Measurements from ENCODE around the gene ADAMTSL1. TPM values are rescaled to one million over a fixed set of nuclear protein-coding genes. Genes with fewer than 3 reads are reported as not detected.

The ADAMTSL1 gene
- total and polyA plus RNA-seq, 8 donors, result 1.1 to 98.8 (median 8.4) TPM

DNA sequence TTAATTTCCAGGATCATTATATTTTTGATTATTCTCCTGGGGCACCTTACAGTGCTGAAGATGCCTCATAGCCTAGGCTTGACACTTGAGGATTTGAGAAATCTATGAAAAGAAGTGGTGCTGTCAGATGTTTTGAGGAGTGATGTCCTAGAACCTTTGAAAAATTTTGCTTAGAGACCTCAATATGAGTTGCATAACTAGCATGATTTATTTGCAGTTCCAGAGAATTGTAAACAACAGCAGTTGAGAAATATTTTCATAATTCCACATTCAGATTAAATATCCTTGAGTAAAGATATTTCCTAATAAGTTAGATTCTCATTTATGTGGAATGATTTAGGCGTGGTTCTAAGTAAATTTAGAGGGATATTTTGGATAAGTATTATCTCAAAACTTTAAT, 225.8 kb downstream of the ADAMTSL1 start:
- intact Hi-C loops (cut with DNase I; ENCODE audit: low total_unique reads), result no loop called here
- H3K4me1 ChIP-seq, result peaks cover 0 to 19% (median 8%) of the 10 kb centered on the region in 4 donors
- WGBS, 5 donors, result 43 to 67% (median 53%) methylated on average over 1 of the region's 1 CpG
- TF ChIP-seq, protein P1, sequence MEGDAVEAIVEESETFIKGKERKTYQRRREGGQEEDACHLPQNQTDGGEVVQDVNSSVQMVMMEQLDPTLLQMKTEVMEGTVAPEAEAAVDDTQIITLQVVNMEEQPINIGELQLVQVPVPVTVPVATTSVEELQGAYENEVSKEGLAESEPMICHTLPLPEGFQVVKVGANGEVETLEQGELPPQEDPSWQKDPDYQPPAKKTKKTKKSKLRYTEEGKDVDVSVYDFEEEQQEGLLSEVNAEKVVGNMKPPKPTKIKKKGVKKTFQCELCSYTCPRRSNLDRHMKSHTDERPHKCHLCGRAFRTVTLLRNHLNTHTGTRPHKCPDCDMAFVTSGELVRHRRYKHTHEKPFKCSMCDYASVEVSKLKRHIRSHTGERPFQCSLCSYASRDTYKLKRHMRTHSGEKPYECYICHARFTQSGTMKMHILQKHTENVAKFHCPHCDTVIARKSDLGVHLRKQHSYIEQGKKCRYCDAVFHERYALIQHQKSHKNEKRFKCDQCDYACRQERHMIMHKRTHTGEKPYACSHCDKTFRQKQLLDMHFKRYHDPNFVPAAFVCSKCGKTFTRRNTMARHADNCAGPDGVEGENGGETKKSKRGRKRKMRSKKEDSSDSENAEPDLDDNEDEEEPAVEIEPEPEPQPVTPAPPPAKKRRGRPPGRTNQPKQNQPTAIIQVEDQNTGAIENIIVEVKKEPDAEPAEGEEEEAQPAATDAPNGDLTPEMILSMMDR (IDR thresholded peaks at IDR 0.05), result no peak
- TF ChIP-seq POLR2AphosphoS5 (IDR thresholded peaks at IDR 0.05), result no peak
- no peak for TF ChIP-seq POLR2A (IDR thresholded peaks at IDR 0.05)
- TF ChIP-seq EP300 (IDR thresholded peaks at IDR 0.05), result no peak
- no peak for DNase-seq
- peaks cover 0 to 9% (median 2%) of the 10 kb centered on the region in 4 donors for H3K36me3 ChIP-seq
- H3K27me3 ChIP-seq, result no peaks in the 10 kb centered on the region
- no peak overlapping the region for H3K4me3 ChIP-seq
- peaks cover 3 to 12% (median 6%) of the 10 kb centered on the region in 4 donors for H3K9me3 ChIP-seq
- H3K27ac ChIP-seq, result peak overlapping the region in 1 of 5 donors; percentile 33

DNA sequence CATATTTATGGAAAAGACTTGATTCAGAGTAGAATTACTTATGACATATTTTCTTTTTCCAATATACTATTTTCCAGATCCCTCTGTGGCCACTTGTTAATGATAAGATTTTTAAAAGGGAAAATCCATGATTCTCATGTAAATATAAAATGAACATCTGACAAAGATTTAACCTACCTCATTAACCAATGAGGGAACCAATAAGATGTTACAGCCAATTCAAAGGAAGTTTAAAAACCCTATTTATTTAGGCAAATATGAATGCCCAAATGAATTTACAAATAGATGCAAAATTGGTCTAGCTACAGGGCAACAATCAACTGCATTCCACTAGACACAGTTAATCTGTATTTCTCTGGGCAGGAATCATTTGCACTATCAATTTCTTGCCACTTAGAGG, 226.8 kb downstream of the ADAMTSL1 start:
- Histone ChIP-seq H3K9me3 (peaks cover 0 to 2% (median 0%) of the 10 kb centered on the region in 4 donors), H3K27ac (no peak overlapping the region), H3K36me3 (no peaks in the 10 kb centered on the region), H3K4me1 (peaks cover 4 to 29% (median 13%) of the 10 kb centered on the region in 4 donors), H3K4me3 (no peak overlapping the region), H3K27me3 (no peaks in the 10 kb centered on the region)
- no peak for DNase-seq
- intact Hi-C loops (cut with DNase I; ENCODE audit: low total_unique reads), result no loop called here
- TF ChIP-seq EP300 (IDR thresholded peaks at IDR 0.05), result no peak
- no peak for TF ChIP-seq POLR2AphosphoS5 (IDR thresholded peaks at IDR 0.05)
- no peak for TF ChIP-seq POLR2A (IDR thresholded peaks at IDR 0.05)
- TF ChIP-seq, protein P1 (IDR thresholded peaks at IDR 0.05), result no peak

DNA sequence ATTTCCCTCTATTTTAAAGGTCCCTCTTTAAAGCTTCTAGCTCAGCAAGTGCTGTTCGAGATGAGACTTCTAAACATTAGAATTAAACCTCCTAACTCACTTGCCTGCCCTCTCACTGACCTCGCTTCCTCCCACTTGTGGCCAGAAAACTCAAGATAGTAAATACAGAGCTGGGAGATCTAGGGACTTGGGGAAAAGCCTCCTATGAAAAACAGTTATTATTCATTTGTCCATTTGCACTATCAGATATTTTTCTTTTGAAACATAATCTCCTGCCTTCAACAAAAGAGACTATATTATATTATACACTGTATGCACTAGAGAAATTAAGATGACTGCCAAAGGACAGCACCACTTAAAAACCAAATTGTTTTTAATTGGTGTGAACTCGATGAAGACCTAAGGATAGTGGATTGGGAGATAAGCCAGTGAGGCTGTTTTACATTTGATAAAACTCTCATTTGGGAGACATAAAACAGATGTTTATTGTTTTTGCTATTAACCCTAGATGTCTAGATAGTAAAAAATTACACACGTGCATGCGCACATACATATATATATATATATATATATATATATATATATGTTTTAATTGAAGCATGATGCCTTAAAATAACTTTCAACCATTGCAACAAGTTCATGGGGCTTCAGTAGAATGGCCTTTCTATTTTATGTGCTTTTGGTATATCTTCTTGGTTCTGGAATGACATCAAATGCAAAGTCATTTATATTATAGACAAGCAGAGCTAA, 229.4 kb downstream of the ADAMTSL1 start:
- Histone ChIP-seq H3K9me3 (no peaks in the 10 kb centered on the region), H3K4me3 (no peak overlapping the region), H3K4me1 (peaks cover 9 to 49% (median 31%) of the 10 kb centered on the region in 4 donors), H3K27me3 (no peaks in the 10 kb centered on the region), H3K27ac (peak overlapping the region in 1 of 5 donors; percentile 4), H3K36me3 (no peaks in the 10 kb centered on the region)
- intact Hi-C loops (cut with DNase I; ENCODE audit: low total_unique reads), result no loop called here
- DNase-seq, result peak in 1 of 2 donors; percentile 75
- 57 to 76% (median 74%) methylated on average over 5 of the region's 5 CpGs for WGBS, 5 donors
- TF ChIP-seq POLR2A (IDR thresholded peaks at IDR 0.05) (no peak), POLR2AphosphoS5 (IDR thresholded peaks at IDR 0.05) (no peak), EP300 (IDR thresholded peaks at IDR 0.05) (no peak)
- TF ChIP-seq, protein P1 (IDR thresholded peaks at IDR 0.05), result no peak

DNA sequence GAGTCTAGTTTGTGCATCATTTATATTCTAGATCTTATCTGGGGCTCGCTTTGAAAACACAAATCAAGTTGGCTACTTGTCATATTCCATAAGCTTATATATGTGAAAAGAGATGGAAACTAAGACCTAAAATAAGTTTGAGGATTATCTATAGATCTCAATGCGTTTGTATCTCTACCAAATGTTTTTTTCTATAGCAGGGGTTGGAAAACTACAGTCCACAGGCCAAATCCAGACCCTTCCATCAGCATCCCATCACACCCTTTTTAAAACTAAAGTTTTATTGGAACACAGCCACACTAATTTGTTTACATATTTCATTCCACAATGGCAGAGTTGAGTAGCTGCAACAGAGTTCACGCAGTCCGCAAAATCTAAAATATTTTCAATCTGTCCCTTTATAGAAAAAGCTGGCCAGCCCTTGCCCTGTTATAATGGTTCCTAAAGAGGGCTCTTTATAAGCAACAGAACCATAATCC, 230.0 kb downstream of the ADAMTSL1 start:
- no peaks in the 10 kb centered on the region for H3K9me3 ChIP-seq
- no peaks in the 10 kb centered on the region for H3K36me3 ChIP-seq
- TF ChIP-seq EP300 (IDR thresholded peaks at IDR 0.05), result no peak
- TF ChIP-seq POLR2A (IDR thresholded peaks at IDR 0.05), result no peak
- TF ChIP-seq POLR2AphosphoS5 (IDR thresholded peaks at IDR 0.05), result no peak
- TF ChIP-seq, protein P1 (IDR thresholded peaks at IDR 0.05), result no peak
- H3K27ac ChIP-seq, result no peak overlapping the region
- H3K4me1 ChIP-seq, result peaks cover 9 to 50% (median 32%) of the 10 kb centered on the region in 4 donors
- intact Hi-C loops (cut with DNase I; ENCODE audit: low total_unique reads), result no loop called here
- H3K4me3 ChIP-seq, result no peak overlapping the region
- peak in 1 of 2 donors; percentile 24 for DNase-seq
- no peaks in the 10 kb centered on the region for H3K27me3 ChIP-seq
- 72 to 84% (median 79%) methylated on average over 4 of the region's 4 CpGs for WGBS, 5 donors

Measured in stomach (tissue), 9 donors.